ENCODE results near the gene ELL2. TPM values are rescaled to one million over a fixed set of nuclear protein-coding genes. Genes with fewer than 3 reads are reported as not detected.

ELL2 gene
- total RNA-seq, 1 donor from 2014 or later, result 124 TPM

DNA sequence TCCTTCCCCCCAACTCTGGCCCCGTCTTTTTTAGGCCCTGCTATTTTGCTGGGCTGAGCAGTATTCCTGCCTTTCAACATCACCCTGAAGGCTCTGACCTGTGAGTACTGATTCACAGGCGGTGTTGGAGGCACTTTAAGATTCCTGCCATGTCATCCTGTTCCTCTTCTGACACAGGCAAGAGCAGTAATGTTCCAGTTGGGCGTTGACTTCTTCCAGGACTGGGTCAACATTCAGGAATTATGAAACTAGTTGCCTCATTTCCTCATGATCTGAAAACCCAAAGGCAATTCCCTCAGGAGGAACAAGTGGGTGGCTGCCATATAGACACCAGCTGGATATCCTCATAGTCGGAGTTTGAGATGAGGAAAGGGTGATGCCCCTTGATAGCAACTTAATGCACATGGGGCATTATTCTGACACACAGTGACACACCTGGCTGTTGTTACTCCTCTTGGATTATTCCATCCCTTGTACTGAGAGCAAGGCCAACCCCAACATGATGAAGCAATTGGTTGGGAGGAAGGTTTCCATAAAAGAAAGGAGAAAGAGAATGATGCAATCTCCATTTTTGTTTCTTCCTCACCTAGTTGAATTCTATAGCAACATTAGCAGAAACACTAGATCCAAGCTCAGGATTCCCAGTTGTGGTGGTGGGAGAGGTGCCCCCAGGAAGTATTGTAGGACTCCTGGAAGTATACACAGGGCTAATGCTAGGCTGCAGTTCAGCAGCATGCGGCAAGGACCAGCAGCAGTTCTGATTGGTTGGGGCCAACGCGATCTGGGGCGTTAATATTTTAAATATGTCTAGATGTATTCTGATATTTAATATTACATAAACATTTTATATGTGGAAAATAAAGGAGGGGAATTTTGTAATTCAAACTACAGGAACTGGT lies 119.5 kb downstream of the ELL2 start:
- H3K9me3 Mint-ChIP-seq (ENCODE audit: low read depth), result no peaks in the 10 kb centered on the region
- H3K4me1 Mint-ChIP-seq (ENCODE audit: low read depth), result peaks cover 3% of the 10 kb centered on the region
- TF ChIP-seq, protein P1, sequence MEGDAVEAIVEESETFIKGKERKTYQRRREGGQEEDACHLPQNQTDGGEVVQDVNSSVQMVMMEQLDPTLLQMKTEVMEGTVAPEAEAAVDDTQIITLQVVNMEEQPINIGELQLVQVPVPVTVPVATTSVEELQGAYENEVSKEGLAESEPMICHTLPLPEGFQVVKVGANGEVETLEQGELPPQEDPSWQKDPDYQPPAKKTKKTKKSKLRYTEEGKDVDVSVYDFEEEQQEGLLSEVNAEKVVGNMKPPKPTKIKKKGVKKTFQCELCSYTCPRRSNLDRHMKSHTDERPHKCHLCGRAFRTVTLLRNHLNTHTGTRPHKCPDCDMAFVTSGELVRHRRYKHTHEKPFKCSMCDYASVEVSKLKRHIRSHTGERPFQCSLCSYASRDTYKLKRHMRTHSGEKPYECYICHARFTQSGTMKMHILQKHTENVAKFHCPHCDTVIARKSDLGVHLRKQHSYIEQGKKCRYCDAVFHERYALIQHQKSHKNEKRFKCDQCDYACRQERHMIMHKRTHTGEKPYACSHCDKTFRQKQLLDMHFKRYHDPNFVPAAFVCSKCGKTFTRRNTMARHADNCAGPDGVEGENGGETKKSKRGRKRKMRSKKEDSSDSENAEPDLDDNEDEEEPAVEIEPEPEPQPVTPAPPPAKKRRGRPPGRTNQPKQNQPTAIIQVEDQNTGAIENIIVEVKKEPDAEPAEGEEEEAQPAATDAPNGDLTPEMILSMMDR (IDR thresholded peaks at IDR 0.05; ENCODE audit: unreplicated experiment), result no peak
- H3K27me3 Mint-ChIP-seq, result peaks cover 6% of the 10 kb centered on the region
- no peak overlapping the region for H3K27ac Mint-ChIP-seq
- DNase-seq (ENCODE audit: low spot score, unreplicated experiment), result no peak
- no peak overlapping the region for H3K4me3 Mint-ChIP-seq (ENCODE audit: low read depth)
- H3K36me3 Mint-ChIP-seq (ENCODE audit: insufficient read depth), result no peaks in the 10 kb centered on the region

GRCh38 chr5:95840956-95841705 lies 120.5 kb downstream of the ELL2 start:
- TF ChIP-seq, protein P1 (IDR thresholded peaks at IDR 0.05; ENCODE audit: unreplicated experiment), result no peak
- H3K4me1 Mint-ChIP-seq (ENCODE audit: low read depth), result peaks cover 3% of the 10 kb centered on the region
- H3K9me3 Mint-ChIP-seq (ENCODE audit: low read depth), result no peaks in the 10 kb centered on the region
- no peak for DNase-seq (ENCODE audit: low spot score, unreplicated experiment)
- peaks cover 6% of the 10 kb centered on the region for H3K27me3 Mint-ChIP-seq
- H3K27ac Mint-ChIP-seq, result no peak overlapping the region
- H3K36me3 Mint-ChIP-seq (ENCODE audit: insufficient read depth), result no peaks in the 10 kb centered on the region
- H3K4me3 Mint-ChIP-seq (ENCODE audit: low read depth), result no peak overlapping the region

GRCh38 chr5:95839658-95840057 lies 122.0 kb downstream of the ELL2 start:
- Mint-ChIP-seq H3K4me1 (ENCODE audit: low read depth) (peaks cover 3% of the 10 kb centered on the region), H3K27ac (no peak overlapping the region), H3K27me3 (peaks cover 6% of the 10 kb centered on the region), H3K4me3 (ENCODE audit: low read depth) (no peak overlapping the region), H3K36me3 (ENCODE audit: insufficient read depth) (no peaks in the 10 kb centered on the region), H3K9me3 (ENCODE audit: low read depth) (no peaks in the 10 kb centered on the region)
- TF ChIP-seq, protein P1 (IDR thresholded peaks at IDR 0.05; ENCODE audit: unreplicated experiment), result no peak
- no peak for DNase-seq (ENCODE audit: low spot score, unreplicated experiment)

DNA sequence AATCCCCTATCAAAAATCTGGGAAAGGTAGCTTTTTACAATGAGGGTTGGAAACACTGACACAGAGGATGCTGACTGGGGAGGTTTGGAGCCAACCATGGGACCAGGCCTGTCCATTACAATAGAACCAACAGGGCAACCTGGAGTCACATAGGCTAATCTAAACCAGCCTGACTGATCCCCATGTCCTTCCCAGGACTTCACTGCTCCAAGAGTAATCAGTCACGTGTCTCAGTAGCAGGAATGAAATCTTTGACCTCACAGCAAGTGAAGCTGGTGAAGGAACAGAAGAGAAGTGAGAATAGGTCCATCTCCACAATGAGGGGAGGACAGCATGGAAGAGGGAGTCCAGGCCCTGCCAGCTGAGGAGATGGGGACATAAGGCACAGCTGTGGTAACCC lies 123.1 kb downstream of the ELL2 start:
- Mint-ChIP-seq H3K27ac (no peak overlapping the region), H3K36me3 (ENCODE audit: insufficient read depth) (no peaks in the 10 kb centered on the region), H3K4me3 (ENCODE audit: low read depth) (no peak overlapping the region), H3K27me3 (peaks cover 6% of the 10 kb centered on the region), H3K9me3 (ENCODE audit: low read depth) (no peaks in the 10 kb centered on the region), H3K4me1 (ENCODE audit: low read depth) (peaks cover 8% of the 10 kb centered on the region)
- TF ChIP-seq, protein P1 (IDR thresholded peaks at IDR 0.05; ENCODE audit: unreplicated experiment), result no peak
- no peak for DNase-seq (ENCODE audit: low spot score, unreplicated experiment)

- H3K9me3 Mint-ChIP-seq (ENCODE audit: low read depth), result no peaks in the 10 kb centered on the region
- no peak overlapping the region for H3K4me3 Mint-ChIP-seq (ENCODE audit: low read depth)
- H3K36me3 Mint-ChIP-seq (ENCODE audit: insufficient read depth), result no peaks in the 10 kb centered on the region
- H3K27ac Mint-ChIP-seq, result no peak overlapping the region
- H3K4me1 Mint-ChIP-seq (ENCODE audit: low read depth), result peaks cover 8% of the 10 kb centered on the region
- TF ChIP-seq, protein P1 (IDR thresholded peaks at IDR 0.05; ENCODE audit: unreplicated experiment), result no peak
- H3K27me3 Mint-ChIP-seq, result peaks cover 4% of the 10 kb centered on the region
- DNase-seq (ENCODE audit: low spot score, unreplicated experiment), result no peak
Observed at GRCh38 chr5:95838001-95838520, 123.6 kb downstream of the ELL2 start.

All from progenitor cell of endocrine pancreas (in vitro differentiated cells).